ENCODE data around the gene STS. TPM values are rescaled to one million over a fixed set of nuclear protein-coding genes. Genes with fewer than 3 reads are reported as not detected.

Gene STS
- total RNA-seq, 1 experiment from 2014 or later: 3.3 TPM

DNA sequence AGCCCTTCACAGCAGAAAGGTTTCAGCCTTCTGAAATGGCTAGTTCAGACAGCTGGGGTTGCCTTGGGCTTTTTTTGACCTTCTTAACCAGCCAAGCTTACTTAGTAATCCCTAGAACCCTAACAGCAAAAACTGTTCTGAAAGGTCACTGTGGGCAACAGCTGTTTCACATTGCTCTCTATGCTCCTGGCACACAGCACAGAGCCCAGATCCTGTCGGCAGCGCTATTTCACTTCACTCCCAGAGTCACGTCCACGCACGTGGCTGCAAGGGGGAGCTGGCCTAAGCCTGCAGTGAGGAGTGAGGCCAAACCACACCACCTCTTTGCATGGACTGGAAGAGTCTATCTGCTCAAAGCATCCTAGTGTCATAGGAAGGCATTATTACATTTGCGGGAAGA, 32.0 kb upstream of the STS start:
- Histone ChIP-seq H3K9ac (ENCODE audit: low read length) (no peak overlapping the region), H3K36me3 (ENCODE audit: low read depth, low read length) (no peaks in the 10 kb centered on the region), H3K9me3 (ENCODE audit: low read length) (no peaks in the 10 kb centered on the region), H3K4me2 (ENCODE audit: low read length) (no peak overlapping the region), H3K9me2 (replicated peaks; ENCODE audit: low read length) (no peaks in the 10 kb centered on the region), H3K4me1 (ENCODE audit: insufficient read depth, low read length) (peaks cover 37% of the 10 kb centered on the region), H3K4me3 (ENCODE audit: low read length) (no peak overlapping the region), H3K27me3 (ENCODE audit: low read length) (no peaks in the 10 kb centered on the region), H3F3A (ENCODE audit: low read length, unreplicated experiment) (no peaks in the 10 kb centered on the region), H3K79me2 (ENCODE audit: low read length) (peaks cover 54% of the 10 kb centered on the region), H3K27ac (ENCODE audit: low read length) (no peak overlapping the region), H2AFZ (ENCODE audit: low read length) (no peak overlapping the region), H4K20me1 (ENCODE audit: low read length) (no peaks in the 10 kb centered on the region)
- ChIA-PET CTCF (no interaction called here), POLR2A (ENCODE audit: unreplicated experiment) (no interaction called here)
- DNase-seq (no peak), ATAC-seq (no peak)
- intact Hi-C loops (cut with micrococcal nuclease): no loop called here
- no TSS peak for BruUV-seq (replicated peaks)
- TF ChIP-seq, protein P1, sequence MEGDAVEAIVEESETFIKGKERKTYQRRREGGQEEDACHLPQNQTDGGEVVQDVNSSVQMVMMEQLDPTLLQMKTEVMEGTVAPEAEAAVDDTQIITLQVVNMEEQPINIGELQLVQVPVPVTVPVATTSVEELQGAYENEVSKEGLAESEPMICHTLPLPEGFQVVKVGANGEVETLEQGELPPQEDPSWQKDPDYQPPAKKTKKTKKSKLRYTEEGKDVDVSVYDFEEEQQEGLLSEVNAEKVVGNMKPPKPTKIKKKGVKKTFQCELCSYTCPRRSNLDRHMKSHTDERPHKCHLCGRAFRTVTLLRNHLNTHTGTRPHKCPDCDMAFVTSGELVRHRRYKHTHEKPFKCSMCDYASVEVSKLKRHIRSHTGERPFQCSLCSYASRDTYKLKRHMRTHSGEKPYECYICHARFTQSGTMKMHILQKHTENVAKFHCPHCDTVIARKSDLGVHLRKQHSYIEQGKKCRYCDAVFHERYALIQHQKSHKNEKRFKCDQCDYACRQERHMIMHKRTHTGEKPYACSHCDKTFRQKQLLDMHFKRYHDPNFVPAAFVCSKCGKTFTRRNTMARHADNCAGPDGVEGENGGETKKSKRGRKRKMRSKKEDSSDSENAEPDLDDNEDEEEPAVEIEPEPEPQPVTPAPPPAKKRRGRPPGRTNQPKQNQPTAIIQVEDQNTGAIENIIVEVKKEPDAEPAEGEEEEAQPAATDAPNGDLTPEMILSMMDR (conservative IDR thresholded peaks at IDR 0.05; ENCODE audit: low read depth, low read length): no peak
- TF ChIP-seq EZH2phosphoT487 (IDR thresholded peaks at IDR 0.05; ENCODE audit: borderline replicate concordance, low read length) (no peak), EZH2 (IDR thresholded peaks at IDR 0.05; ENCODE audit: low read length, unreplicated experiment) (no peak)

DNA sequence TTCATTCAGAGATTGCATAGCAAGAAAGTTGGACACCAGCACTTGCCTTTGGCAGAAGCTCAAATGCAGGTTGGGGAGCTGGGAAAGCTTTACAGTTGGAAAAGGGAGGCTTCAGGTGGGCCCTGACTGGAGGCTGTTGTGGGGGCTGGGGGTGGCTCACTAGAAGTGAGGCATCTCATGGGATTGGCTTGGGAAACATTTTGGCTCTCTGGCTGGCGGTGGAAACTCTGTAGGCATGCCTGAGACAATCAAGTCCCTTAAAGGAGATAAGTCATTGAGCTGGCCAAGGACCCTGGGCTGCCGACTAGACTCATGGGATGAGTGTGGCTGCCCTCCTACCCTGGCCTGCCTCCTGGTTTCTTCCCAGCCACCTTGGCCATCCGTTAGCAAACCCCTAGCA, 31.4 kb upstream of the STS start:
- no TSS peak for BruUV-seq (replicated peaks)
- TF ChIP-seq, protein P1 (conservative IDR thresholded peaks at IDR 0.05; ENCODE audit: low read depth, low read length): no peak
- TF ChIP-seq EZH2 (IDR thresholded peaks at IDR 0.05; ENCODE audit: low read length, unreplicated experiment) (no peak), EZH2phosphoT487 (IDR thresholded peaks at IDR 0.05; ENCODE audit: borderline replicate concordance, low read length) (no peak)
- intact Hi-C loops (cut with micrococcal nuclease): no loop called here

DNA sequence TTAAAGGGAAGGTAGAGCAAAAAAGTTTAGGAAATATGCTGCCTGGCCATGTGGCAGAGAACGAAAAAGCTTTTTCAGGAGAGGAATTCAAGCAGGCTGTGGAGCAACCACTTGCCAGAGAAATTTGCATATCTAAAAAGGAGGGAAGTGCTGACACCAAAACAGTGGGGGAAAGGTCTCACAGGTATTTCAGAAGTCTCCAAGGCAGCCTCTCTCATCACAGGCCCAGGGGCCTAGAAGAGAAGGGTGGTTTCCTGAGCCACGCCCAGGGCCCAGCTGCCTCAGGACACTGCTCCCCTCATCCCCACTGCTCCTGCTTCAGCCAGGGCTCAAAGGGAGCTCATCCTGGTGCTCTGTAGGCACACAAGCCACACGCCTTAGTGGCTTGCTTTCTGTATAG, 29.9 kb upstream of the STS start:
- ATAC-seq (no peak), DNase-seq (no peak)
- no peaks in the 10 kb centered on the region for H3K27me3 ChIP-seq (ENCODE audit: low read length)
- BruUV-seq (replicated peaks): no TSS peak
- no peak overlapping the region for H3K4me3 ChIP-seq (ENCODE audit: low read length)
- intact Hi-C loops (cut with micrococcal nuclease): no loop called here
- no peaks in the 10 kb centered on the region for H3K36me3 ChIP-seq (ENCODE audit: low read depth, low read length)
- H3K4me2 ChIP-seq (ENCODE audit: low read length): no peak overlapping the region
- no peaks in the 10 kb centered on the region for H3K9me3 ChIP-seq (ENCODE audit: low read length)
- no peaks in the 10 kb centered on the region for H4K20me1 ChIP-seq (ENCODE audit: low read length)
- POLR2A ChIA-PET (ENCODE audit: unreplicated experiment): no interaction called here
- H3K79me2 ChIP-seq (ENCODE audit: low read length): peaks cover 69% of the 10 kb centered on the region
- TF ChIP-seq EZH2phosphoT487 (IDR thresholded peaks at IDR 0.05; ENCODE audit: borderline replicate concordance, low read length) (no peak), EZH2 (IDR thresholded peaks at IDR 0.05; ENCODE audit: low read length, unreplicated experiment) (no peak)
- TF ChIP-seq, protein P1 (conservative IDR thresholded peaks at IDR 0.05; ENCODE audit: low read depth, low read length): no peak
- H3F3A ChIP-seq (ENCODE audit: low read length, unreplicated experiment): no peaks in the 10 kb centered on the region
- H3K27ac ChIP-seq (ENCODE audit: low read length): 0 out of 2 replicates have a peak overlapping the region, but pooled peaks have one; percentile 1
- no peak overlapping the region for H3K9ac ChIP-seq (ENCODE audit: low read length)
- peaks cover 51% of the 10 kb centered on the region for H3K4me1 ChIP-seq (ENCODE audit: insufficient read depth, low read length)
- CTCF ChIA-PET: no interaction called here
- no peak overlapping the region for H2AFZ ChIP-seq (ENCODE audit: low read length)
- H3K9me2 ChIP-seq (replicated peaks; ENCODE audit: low read length): no peaks in the 10 kb centered on the region

More for the DNA sequence above, 31.4 kb upstream of the STS start:
- CTCF ChIA-PET: no interaction called here
- Histone ChIP-seq H3K4me1 (ENCODE audit: insufficient read depth, low read length) (peaks cover 37% of the 10 kb centered on the region), H3K27me3 (ENCODE audit: low read length) (no peaks in the 10 kb centered on the region), H2AFZ (ENCODE audit: low read length) (no peak overlapping the region), H3K9ac (ENCODE audit: low read length) (no peak overlapping the region), H3K36me3 (ENCODE audit: low read depth, low read length) (no peaks in the 10 kb centered on the region), H3K4me3 (ENCODE audit: low read length) (no peak overlapping the region), H4K20me1 (ENCODE audit: low read length) (no peaks in the 10 kb centered on the region), H3K4me2 (ENCODE audit: low read length) (no peak overlapping the region), H3F3A (ENCODE audit: low read length, unreplicated experiment) (no peaks in the 10 kb centered on the region), H3K27ac (ENCODE audit: low read length) (no peak overlapping the region), H3K9me2 (replicated peaks; ENCODE audit: low read length) (no peaks in the 10 kb centered on the region), H3K79me2 (ENCODE audit: low read length) (peaks cover 54% of the 10 kb centered on the region), H3K9me3 (ENCODE audit: low read length) (no peaks in the 10 kb centered on the region)
- DNase-seq (no peak), ATAC-seq (no peak)
- POLR2A ChIA-PET (ENCODE audit: unreplicated experiment): no interaction called here
